GM19193 (cell line): ENCODE measurements around the gene MRPS11.

Source experiments
- POLR2A ChIP-seq: IDR thresholded peaks from 4 replicates; pipeline ENCODE4 v1.6.1; 2011; ENCODE audit not compliant: insufficient read depth, insufficient read length; ENCODE audit errors: extremely low read depth

The MRPS11 gene

DNA sequence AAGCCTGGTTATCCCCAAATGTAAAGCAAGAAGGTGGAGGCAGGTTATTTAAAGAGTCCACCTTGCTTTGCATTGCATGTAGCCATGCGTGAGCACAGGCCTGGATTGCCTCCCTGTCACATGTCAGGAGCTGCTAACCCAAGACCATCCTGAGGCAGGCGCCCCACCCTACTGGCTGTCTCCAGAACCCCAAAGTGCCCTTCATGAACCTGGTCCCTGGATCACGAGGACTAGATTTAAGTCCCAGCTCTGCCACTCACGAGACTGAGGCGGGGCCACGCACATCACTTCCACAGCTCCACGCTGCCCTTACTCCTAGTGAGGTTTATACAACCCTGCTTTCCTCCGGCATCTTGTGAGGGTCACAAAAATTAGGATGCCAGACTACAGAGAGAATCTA, 17.9 kb upstream of the MRPS11 start:
- no peak for TF ChIP-seq POLR2A

DNA sequence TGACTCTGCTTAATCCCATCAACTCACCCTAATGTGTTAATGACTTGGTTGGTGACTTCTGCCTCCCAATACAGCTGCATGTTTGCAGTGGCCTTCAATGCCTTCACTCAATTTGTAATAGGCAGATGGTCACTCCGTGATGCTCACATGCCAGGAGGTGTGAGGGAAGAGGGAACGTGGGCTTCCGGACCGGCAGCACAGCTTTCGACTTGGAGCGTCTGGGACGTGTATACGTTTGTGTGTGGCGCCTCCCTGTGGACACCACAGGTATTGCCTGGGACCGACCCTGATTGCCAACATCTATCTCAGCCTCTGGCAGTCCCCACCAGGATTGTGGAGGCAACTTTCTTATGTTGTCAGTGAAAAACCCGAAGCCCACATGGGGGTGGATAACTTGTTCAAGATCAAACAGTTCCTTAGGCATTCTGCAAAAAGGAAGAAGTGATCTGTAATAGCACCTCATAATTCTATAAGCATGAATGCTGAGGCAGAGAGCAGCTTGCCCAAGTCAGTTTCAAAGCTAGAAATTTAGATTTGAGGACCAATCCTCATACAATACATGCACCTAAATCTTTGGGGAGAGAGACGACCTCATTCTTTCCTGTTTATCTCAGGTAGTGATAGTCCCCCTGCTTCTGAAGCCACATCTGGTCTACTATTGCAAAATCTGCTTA, 17.2 kb upstream of the MRPS11 start:
- no peak for TF ChIP-seq POLR2A

DNA sequence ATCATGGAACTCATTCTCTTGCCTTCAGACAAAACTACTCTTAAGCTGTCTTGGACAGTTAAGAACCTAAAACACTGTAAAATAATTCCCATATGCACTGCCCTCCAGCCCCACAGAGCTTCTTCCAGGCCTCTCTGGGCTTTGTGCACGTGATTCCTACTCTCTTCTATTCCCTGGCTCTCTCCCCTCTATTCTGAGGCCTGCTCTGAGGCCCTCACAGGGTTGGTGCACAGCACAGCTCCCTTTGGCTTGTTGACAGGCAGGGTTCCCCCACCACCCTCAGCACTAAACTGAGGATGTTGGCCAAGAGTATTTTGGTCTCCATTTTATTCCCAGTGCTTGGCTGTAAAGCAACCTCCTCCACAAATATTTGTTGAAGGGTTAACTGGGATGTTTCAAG, 13.9 kb upstream of the MRPS11 start:
- TF ChIP-seq POLR2A, result no peak

DNA sequence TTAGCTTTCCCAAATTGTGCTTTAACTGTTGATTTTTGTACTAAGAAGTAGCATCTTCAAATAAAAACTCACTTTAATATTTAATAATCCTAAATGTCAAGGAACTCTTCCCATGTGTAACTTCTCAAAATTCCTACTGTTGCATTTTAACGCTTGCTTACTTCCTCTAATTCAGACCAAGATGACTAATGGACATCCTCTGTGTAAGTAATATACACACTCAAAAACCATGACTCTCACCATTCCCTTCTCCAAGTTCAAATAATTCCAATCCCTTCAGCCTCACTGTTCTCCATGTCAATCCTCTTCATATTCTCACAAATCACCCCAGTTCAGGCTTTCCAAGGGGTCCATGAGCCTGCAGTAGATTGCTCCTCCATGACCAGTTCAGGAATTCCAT, 13.3 kb upstream of the MRPS11 start:
- no peak for TF ChIP-seq POLR2A

DNA sequence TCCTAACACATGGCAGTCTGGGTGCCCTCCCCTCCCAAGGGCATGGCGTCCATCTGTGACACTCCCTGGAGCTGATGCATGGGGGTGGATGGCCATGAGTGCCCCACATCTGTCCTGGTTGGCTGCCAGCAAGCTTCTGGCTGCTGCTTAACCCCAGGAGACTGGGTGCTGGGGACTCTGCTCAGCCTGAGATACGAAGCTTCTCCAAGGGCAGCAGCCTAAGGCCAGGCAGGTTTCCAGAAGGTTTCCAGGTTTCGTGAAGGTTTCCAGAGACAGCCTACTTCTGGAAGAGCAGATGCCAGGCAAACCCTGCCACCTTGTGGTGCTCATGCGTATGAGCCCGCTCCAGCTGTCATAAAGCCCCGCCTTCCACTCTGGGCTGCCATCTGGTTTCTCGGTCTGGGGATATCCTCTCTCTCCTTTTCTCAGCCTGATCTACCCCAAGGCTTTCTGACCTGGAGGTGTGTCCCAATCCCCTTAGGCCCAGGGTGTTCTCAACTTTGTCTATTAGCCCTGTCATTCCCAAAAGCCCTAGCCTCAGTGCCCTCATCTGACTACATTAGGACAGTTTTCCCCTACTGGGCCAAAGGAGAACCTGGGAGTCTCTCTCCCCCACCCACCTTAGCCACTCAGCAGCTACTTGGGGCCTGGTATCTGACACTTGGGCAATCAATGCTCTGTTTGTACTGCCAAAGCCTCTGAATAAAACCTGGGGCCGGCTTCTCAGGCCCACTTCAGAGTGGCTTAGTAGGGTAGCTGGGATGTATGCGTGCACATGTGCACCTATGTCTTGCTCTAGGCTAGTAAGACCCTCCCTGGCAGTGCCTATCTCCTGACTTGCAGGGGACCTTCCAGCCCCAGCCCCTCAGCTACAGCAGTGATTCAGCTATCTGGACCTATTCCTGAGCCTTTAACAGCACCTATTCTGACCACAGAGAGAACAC, 12.4 kb upstream of the MRPS11 start:
- no peak for TF ChIP-seq POLR2A

DNA sequence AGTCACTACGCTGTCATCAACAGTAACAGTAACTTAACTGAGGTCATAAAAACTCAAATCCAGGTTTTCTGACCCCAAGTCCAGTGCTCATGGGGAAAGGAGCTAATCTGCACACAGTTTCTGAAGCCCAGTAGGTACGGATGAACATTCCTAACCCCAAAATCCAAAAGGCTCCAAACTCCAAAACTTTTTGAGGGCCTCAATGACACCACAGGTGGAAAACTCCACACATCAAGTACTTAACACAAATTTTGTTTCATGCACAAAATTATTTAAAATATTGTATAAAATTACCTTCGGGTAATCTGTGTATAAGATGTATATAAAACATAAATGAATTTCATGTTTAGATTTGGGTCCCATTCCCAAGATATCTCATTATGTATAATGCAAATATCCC, 10.8 kb upstream of the MRPS11 start:
- TF ChIP-seq POLR2A, result no peak

DNA sequence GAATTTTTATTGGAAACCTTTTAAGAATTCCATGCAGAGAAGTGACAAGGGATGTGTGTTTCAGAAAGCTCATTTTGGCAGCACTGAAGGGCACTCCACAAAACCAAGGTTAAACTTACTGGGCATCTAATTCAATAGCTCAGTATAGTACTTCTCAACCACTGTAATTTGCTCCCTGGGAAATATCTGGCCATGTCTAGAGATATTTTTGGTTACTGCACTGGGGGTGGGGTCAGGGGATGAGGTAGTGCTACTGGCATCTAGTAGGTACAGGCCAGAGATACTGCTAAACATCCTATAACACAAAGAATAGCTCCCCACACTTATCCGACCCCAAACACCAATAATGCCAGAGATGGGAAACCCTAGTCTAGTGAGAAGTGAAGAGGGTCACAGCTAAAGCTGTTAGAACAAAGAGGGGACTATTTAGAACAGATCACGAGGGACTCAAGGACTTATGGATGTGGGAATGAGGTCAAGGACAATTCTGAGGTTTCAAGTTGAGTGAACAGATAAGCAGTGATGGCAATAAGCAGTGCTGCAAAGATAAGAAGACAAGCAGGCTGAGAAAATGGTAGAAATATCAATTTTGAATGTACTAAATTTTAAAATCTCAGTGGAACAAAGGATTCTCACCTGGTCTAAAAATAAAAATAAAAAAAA, 3.5 kb upstream of the MRPS11 start:
- no peak for TF ChIP-seq POLR2A

DNA sequence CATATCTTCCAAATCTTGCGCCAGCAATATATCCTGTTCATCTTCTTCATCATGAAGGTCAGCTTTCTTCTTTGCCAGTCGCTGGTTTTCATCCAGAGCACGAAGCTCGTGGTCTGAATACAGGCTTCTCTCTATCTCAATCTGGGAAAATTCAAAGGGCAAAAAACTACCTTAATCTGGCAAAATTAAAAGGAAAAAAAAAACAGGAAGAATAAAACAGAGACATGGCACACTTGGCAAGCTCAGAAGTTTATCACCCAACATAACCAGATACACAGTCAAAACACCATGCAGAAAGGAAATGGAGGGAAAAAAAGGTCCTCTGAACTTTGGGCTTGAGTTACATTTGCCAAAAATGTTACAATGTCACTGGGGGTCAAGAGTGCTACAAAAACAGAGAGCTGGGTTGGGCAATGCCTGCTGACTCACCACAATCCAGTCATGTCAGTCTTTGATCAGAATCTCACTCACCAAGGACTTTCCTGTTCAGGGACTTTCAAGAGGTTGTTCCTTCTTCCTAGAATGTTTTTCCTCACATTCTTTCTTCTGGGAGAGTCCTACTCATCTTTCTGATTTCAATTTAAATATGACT, 1.8 kb upstream of the MRPS11 start:
- no peak for TF ChIP-seq POLR2A

DNA sequence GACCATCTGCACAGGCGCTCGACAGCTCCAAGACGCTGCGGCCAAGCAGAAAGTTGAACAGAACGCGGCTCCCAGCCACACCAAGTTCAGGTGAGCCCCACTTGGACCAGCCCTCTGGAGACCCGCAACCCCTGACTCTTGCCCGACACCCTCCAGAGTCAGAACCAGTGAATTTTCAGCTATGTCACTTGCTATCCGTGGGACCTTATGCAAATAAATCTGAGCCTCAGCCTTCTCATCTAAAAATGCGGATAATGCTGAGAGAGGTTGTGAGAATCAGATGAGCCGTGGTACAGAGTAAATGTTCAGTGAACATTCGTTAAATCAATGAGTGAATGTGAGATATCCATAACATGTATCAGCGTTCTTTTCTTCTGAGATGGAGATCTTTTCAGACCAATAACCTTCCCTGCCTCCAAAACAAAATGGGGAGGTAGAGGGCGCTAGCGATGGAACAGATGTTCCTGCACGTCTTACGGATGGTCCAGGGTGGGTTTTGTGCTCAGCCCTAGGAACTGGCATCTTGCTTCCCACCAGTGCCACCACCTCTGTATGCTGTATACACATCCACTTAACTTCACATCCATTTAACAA, 524 bp downstream of the MRPS11 start:
- TF ChIP-seq POLR2A, result no peak

DNA sequence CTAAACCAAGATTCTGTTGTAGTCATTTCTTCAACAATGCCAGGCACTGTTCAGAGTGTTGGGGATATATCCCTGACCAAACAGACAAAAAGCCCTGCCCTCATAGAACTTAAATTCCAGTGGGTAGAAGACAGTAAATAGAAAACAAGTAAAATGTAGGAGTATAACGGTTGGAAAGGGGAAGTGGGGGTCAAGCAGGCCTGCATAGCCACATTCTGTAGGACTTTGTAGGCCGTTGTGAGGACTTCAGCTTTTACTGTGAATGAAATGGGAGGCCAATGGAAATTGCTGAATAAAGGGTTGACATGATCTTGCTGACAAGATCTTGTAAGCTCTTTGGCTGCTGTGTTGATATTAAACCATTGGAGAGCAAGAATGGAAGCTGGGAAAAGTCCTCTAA, 1.8 kb downstream of the MRPS11 start:
- TF ChIP-seq POLR2A, result no peak

DNA sequence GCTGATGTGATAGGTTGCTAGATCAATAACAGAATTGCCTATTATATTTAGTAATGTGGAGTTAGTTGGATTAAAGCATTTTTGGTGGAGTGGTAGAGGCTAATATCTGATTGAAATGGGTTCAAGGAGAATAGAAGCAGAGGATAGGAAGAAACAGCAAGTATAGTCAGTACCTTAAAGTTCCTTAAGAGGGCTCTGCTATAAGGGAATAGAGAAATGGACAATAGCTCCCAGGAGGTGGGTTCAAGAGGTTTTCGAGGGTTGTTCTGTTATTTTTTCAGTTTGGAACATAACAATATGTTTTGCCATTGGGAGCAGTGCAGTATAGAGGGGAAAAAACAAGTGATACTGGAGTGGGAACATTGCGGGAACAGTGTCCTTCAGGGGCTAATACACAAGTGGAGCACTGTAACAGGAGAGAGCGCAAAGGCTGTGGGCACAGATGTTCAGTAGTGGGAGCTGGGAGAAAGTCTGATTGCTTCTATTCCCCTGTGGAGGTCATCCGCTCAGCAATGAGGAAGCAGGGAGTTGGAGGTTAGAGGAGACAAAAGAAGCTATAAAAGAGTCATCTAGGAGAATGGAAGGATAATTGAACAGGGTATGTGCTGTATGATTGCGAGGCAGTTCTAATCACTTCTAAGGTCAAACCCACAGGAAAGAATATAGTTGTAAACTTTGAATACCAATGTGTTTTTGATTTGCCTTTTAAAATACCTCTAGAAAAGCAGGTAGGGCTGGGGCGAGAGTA, 3.3 kb downstream of the MRPS11 start:
- no peak for TF ChIP-seq POLR2A

DNA sequence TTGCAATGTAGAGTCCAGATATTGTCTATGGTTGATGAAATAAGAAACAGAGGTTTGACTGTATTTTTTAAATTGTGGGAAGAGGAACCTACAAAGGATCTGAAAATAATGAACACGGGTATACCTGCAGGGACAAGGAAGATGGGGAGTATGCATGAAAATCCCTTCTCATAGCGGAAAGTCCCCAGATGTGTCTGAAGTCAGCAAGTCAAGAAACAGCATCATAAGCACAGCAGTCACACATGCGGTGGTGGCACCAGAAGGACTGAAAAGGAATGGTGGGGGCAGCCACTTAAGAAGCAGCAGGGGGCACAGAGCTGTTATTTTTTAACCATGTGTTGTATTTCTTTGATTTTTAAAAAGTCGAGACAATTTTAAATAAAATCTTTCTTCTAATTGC, 4.7 kb downstream of the MRPS11 start:
- TF ChIP-seq POLR2A, result no peak

DNA sequence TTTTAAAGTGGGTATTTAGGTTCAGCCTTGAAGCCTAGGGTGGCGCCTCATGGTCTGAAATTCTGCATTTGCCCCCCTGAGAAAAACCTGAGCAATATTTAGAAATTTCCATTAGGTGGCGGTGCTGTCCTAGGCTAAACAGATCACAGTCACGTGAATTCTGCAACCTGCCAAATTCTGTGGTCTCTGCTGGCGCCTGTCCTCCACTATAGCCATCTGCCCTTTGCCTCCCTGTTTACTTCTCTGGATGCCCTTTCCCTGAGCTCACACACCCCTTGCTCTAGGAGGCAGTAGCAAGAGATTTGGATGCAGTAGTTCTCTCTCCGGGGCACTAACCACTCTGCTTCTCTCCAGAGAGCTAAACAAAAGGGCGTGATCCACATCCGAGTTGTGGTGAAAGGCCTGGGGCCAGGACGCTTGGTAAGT, 9.1 kb downstream of the MRPS11 start:
- TF ChIP-seq POLR2A, result no peak

DNA sequence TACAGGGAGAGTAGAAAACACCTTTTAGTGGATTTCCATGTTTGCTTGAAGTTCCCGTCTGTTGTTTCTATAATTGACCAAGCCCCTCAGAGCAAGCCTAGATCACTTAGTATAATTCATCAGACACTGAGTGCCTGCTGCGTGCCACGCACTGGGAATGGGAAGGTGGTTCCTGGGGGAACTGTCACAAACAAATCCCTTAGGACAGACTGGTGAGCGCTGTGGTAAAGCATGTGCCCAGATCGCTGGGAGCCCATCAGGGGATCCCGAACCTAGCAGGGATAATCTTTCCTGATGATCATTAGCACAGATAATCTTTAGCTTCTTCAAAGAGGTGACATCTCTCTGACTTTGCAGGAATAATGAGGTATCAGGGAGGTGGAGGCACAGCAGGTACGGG, 9.6 kb downstream of the MRPS11 start:
- no peak for TF ChIP-seq POLR2A

DNA sequence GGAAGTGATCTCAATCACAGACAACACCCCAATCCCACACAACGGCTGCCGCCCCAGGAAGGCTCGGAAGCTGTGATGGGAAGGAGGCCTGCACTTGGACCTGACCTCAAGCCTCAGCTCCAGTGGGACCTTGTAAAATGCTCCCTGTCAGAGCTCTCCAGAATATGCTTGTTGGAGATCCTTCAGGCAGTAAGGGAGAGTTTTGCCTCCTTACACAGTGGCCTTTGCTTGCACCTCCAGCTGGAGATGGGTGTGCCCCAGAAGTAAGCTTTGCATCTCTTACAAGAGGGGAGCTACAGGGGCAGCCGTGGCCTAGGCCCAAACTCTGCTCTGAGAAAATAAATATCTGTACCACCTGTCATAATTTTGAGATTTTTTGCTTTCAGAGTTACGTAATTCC, 10.4 kb downstream of the MRPS11 start:
- TF ChIP-seq POLR2A, result no peak

DNA sequence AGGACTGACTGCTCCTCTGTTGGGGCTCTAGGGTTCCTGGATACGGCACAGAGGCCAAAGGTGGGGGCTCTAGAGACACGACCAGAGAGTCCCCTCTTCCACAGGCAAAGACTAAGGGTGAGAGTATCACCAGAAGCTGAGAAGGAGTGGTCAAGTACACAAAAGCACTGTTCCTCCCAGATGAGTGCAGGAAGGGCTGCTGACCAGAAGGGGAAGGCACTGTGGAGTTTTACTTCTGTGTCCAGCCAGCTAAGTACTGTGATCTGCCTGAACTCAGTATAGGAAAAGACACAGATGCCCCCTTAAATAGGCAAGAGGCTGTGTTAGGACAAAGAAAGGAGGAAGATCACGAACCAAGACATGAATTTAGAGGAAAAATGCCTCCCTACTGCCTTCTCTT, 11.7 kb downstream of the MRPS11 start:
- TF ChIP-seq POLR2A, result no peak
